Mesodermal cell (in vitro differentiated cells): ENCODE data around the gene EIF1AD.

ENCODE experiments used
- H3K27ac ChIP-seq: 2 replicates; pipeline ENCODE4 v1.7.0; 2013; ENCODE audit warnings: mild to moderate bottlenecking, low read depth, low read length, moderate library complexity; ENCODE audit not compliant: severe bottlenecking
- H3K36me3 ChIP-seq: 2 replicates; pipeline ENCODE4 v1.7.1; 2013; ENCODE audit warnings: mild to moderate bottlenecking, low read length, moderate library complexity; ENCODE audit not compliant: control insufficient read depth, insufficient read depth
- H3K4me1 ChIP-seq: one replicate; pipeline ENCODE4 v1.7.1; 2013; ENCODE audit warnings: mild to moderate bottlenecking, low read length; ENCODE audit not compliant: insufficient read depth, control insufficient read depth, poor library complexity, severe bottlenecking
- H3K4me3 ChIP-seq: 2 replicates; pipeline ENCODE4 v1.7.0; 2013; ENCODE audit warnings: low read length, control low read depth, mild to moderate bottlenecking; ENCODE audit not compliant: insufficient read depth, poor library complexity, severe bottlenecking; ENCODE audit errors: extremely low read depth
- H3K9me3 ChIP-seq: 2 replicates; pipeline ENCODE4 v1.7.1; 2013; ENCODE audit warnings: mild to moderate bottlenecking, low read length, moderate library complexity; ENCODE audit not compliant: control insufficient read depth
- WGBS, 2 experiments: methylation state at CpG; one replicate each; pipeline ENCODE4 v1.1.5; 2013; ENCODE audit warnings: missing lambda C conversion rate in 2 of 2; ENCODE audit not compliant: insufficient coverage in 2 of 2; 5-methylcytosine and 5-hydroxymethylcytosine counted together

The EIF1AD gene

GRCh38 chr11:65992056-65992455 is 9.9 kb downstream of the EIF1AD start:
- no peaks in the 10 kb centered on the region for H3K4me1 ChIP-seq
- H3K9me3 ChIP-seq: no peaks in the 10 kb centered on the region
- no peak overlapping the region for H3K27ac ChIP-seq
- H3K36me3 ChIP-seq: peaks cover 44% of the 10 kb centered on the region
- no peak overlapping the region for H3K4me3 ChIP-seq
- WGBS, 2 experiments: 100% methylated on average over 2 to 3 of the region's 5 CpGs

DNA sequence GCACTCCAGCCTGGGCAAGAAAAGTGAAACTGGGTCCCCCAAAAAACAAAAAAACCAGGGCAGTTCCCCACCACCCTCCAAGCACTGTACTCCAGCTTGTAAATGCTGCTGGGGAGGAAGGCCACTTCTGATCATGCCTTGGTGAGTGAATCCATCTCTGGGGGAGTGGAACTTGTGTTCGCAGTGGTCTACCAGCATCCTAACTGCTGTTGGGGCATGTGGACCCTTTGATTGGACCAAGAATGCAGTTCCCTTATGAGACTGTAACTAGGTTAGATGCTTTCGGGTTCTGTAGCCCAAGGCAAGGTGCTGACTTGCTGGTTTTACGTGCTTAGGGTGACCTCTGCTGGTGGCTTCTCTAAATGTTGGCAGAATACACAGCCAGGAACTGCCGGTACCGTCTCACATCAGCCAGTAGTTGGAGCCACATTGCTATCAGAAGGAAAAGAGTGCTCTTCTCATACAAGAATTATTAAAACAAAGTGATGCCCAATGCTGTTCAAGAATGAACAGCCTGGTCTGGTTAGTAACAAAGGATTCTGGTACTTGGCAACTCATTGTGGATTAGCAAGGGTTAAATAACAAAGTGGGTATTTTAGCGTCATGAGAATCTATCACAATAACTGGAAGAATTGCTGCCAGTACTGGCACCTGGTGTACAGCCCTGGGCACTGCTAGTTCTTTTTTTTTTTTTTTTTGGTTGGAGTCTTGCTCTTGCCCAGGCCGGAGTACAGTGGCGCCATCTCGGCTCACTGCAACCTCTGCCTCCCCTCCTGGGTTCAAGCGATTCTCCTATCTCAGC is 13.0 kb downstream of the EIF1AD start:
- Histone ChIP-seq H3K36me3 (peaks cover 28% of the 10 kb centered on the region), H3K27ac (peak overlapping the region; percentile 29), H3K4me1 (no peaks in the 10 kb centered on the region), H3K4me3 (no peak overlapping the region), H3K9me3 (no peaks in the 10 kb centered on the region)
- 13 to 41% methylated on average over 3 to 7 of the region's 10 CpGs for WGBS, 2 experiments

DNA sequence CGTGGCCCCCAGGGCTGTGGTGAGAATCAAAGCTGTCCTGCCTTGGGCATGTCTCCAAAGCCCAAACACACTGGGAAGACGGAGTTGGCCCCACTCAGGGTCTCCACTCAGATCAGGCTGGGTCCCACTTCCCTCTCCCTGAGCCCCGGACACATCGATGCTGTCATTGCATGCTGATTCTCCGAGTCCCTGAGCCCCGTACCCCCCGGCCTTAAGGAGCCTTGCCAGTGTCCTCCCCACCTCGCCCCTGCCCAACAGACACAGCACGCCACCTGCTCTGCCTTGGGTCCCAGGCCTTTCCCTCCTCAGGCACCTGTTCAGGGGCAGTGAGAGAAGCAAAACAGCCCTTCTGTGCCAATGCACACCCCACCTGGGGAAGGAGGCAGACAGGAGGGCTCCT is 14.6 kb downstream of the EIF1AD start:
- H3K27ac ChIP-seq: no peak overlapping the region
- H3K4me3 ChIP-seq: no peak overlapping the region
- no peaks in the 10 kb centered on the region for H3K9me3 ChIP-seq
- 85 to 89% methylated on average over 8 to 9 of the region's 9 CpGs for WGBS, 2 experiments
- H3K4me1 ChIP-seq: no peaks in the 10 kb centered on the region
- H3K36me3 ChIP-seq: peaks cover 23% of the 10 kb centered on the region

GRCh38 chr11:65983589-65983987 is 18.4 kb downstream of the EIF1AD start:
- no peaks in the 10 kb centered on the region for H3K4me1 ChIP-seq
- 91 to 95% methylated on average over 5 of the region's 5 CpGs for WGBS, 2 experiments
- H3K9me3 ChIP-seq: no peaks in the 10 kb centered on the region
- no peak overlapping the region for H3K27ac ChIP-seq
- H3K36me3 ChIP-seq: peaks cover 17% of the 10 kb centered on the region
- no peak overlapping the region for H3K4me3 ChIP-seq

GRCh38 chr11:65982824-65983588 is 19.0 kb downstream of the EIF1AD start:
- Histone ChIP-seq H3K4me1 (no peaks in the 10 kb centered on the region), H3K4me3 (no peak overlapping the region), H3K27ac (no peak overlapping the region), H3K36me3 (peaks cover 23% of the 10 kb centered on the region), H3K9me3 (no peaks in the 10 kb centered on the region)
- WGBS, 2 experiments: 87% methylated on average over 16 to 18 of the region's 22 CpGs

DNA sequence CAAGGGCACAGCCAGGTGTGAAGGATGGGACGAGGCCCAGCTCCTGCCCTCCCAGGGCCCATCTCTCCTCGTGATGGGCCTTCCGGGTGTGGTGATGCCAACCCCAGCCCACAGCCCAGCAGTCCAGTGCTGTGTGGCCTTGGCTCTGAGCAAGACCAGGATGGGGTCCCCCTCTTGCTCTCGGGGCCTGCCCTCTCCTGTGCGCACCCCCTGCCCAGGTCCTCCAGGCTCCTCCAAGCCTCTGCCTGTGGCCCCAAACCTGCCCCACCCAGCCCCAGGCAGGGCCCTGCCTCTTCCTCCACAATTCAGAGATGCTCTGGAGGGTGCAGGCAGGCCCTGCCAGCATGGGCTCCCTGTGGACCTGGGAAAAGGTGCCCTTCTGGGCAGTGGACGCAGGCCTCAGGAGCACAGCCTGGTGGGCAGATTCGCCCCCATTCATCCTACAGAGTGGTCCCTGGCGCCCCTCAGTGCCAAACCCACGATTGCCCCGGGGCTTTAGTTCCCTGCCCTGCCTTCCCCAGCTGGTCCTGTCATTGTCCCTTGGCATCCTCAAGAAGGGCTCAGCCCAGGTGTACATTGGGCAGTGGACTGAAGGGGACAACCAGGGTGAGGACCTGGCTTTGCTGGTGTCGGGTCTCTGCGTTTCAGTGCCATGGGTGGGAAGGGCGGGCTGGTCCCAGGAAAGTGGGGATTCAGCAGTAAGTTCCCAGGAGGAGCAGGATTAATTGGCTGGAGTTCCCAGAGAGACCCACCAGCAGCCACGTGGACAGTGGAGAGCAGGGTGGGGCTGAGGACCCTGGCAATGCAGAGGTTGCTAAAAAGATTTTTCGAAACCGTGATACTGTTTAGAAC is 19.8 kb downstream of the EIF1AD start:
- no peak overlapping the region for H3K27ac ChIP-seq
- no peak overlapping the region for H3K4me3 ChIP-seq
- no peaks in the 10 kb centered on the region for H3K9me3 ChIP-seq
- H3K36me3 ChIP-seq: peaks cover 31% of the 10 kb centered on the region
- WGBS, 2 experiments: 88 to 91% methylated on average over 11 to 13 of the region's 16 CpGs
- no peaks in the 10 kb centered on the region for H3K4me1 ChIP-seq

DNA sequence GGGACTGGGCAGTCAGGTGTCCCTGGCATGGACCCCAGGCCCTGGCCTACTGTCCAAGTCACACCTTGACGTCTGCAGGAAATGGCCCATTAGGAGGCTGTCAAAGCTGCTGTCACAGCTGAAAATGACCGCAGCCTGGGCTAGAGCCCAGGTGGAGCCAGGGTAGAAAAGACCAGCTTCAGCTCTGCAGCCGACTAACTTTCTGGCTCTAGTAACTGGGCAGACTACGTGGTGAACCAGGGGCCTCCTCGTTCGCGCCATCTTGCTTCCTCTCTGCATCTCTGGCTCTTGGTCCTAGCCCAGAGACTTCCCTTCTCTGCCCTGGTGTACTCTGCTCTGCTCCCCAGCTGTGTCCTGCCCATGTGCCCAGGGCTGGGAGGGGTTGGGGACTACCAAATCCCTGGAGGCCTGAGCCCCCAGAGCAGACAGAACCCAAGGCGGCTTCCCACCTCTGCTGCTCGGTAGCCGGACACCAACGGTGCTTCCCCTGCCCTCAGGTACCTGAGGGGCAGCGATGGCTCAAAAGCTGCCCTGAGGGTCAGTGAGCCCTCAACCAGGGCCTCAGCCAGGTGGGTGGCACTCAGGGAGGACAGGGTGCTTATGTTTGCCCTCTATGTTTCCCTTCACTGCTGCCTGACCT is 20.7 kb downstream of the EIF1AD start:
- 91% methylated on average over 12 of the region's 12 CpGs for WGBS, 2 experiments
- H3K4me1 ChIP-seq: no peaks in the 10 kb centered on the region
- no peak overlapping the region for H3K27ac ChIP-seq

DNA sequence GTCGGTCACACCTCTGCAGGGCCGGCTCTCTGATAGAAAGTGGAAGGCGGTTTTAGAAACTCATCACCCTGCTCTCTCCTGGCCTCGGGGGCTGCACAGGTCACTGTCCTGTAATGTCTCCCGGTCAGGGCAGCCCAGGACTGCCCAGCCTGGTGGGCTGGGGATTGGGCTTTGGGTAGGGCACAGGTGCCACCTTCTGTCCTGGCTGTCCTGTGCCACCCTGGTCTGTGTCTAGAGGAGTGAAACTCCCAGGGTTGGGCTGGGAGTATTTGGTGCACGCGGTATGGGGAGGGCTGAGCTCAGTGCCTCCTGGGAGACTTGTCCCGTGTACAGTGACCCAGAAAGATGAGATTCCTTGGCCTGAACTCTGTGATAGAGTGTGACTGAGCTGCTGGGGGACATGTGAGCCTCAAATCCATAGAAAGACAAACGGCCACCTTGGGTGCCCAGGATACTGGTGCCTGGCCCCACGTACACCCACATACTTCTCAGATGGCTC is 22.6 kb downstream of the EIF1AD start:
- Histone ChIP-seq H3K9me3 (no peaks in the 10 kb centered on the region), H3K36me3 (peaks cover 56% of the 10 kb centered on the region), H3K27ac (no peak overlapping the region), H3K4me3 (no peak overlapping the region), H3K4me1 (no peaks in the 10 kb centered on the region)
- WGBS, 2 experiments: 94 to 96% methylated on average over 6 to 7 of the region's 10 CpGs

More for the DNA sequence above, 20.7 kb downstream of the EIF1AD start:
- Histone ChIP-seq H3K9me3 (no peaks in the 10 kb centered on the region), H3K36me3 (peaks cover 41% of the 10 kb centered on the region), H3K4me3 (no peak overlapping the region)

DNA sequence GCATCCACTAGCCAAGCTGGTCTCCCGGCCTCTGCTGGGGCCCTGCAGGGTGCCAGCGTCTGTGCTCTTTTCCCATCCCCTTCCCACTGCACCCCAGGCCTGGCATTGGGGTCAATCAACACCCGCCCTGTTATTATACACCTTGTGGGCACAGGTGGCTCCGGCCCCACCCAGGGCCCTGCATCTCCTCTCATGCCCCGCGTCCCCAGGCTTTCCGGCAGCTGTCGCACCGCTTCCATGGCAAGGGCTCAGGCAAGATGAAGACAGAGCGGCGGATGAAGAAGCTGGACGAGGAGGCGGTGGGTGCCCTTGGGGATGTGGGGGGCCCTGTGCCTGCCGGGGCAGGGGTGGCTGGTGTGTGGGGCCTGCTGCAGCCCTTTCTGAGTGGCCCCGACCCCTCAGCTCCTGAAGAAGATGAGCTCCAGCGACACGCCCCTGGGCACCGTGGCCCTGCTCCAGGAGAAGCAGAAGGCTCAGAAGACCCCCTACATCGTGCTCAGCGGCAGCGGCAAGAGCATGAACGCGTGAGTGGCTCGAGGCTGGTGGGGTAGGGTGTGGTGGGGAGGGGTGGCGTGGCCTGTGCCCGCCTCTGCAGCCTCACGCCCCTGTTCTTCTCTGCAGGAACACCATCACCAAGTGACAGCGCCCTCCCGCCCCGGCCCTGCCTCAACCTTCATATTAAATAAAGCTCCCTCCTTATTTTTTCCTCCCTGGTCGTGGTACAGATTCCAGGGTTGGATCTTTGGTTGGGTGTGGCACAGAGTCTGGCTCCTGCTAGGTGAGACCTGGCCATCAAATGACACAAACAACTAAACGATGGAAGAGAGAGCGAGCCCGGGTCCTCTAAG is 23.3 kb downstream of the EIF1AD start:
- H3K9me3 ChIP-seq: no peaks in the 10 kb centered on the region
- H3K4me1 ChIP-seq: no peaks in the 10 kb centered on the region
- no peak overlapping the region for H3K4me3 ChIP-seq
- H3K36me3 ChIP-seq: peaks cover 58% of the 10 kb centered on the region
- H3K27ac ChIP-seq: no peak overlapping the region
- WGBS, 2 experiments: 96 to 98% methylated on average over 20 to 21 of the region's 34 CpGs
